ENCODE results near the gene FAAP24. TPM values are rescaled to one million over a fixed set of nuclear protein-coding genes. Genes with fewer than 3 reads are reported as not detected.
"Not testable (repeated sequence)": the region's sequence is repeated elsewhere in the genome, so short reads cannot be mapped to it uniquely, and the experiment has no call there.

FAAP24 gene
- polyA plus RNA-seq, 1 donor (not counting 4 experiments of a cell fraction or from before 2014, with no cell fraction given): 3.3 TPM

- Histone ChIP-seq H3K9me1 (ENCODE audit: control insufficient read depth, extremely low read depth, insufficient read depth, low read length) (no peaks in the 10 kb centered on the region), H3K27me3 (ENCODE audit: control insufficient read depth, extremely low read depth, insufficient read depth, low read length) (no peaks in the 10 kb centered on the region), H2AFZ (ENCODE audit: control insufficient read depth, low read length) (no peak overlapping the region), H3K9me3 (ENCODE audit: control insufficient read depth, low read depth, low read length) (no peaks in the 10 kb centered on the region), H3K4me1 (ENCODE audit: control insufficient read depth, extremely low read depth, insufficient read depth, low read length) (no peaks in the 10 kb centered on the region), H3K36me3 (ENCODE audit: control insufficient read depth in 2 of 2, extremely low read depth in 1 of 2, insufficient read depth in 2 of 2, low read length in 2 of 2) (peaks cover 3 to 14% of the 10 kb centered on the region in 2 experiments), H4K20me1 (ENCODE audit: control insufficient read depth, extremely low read depth, insufficient read depth, low read length) (no peaks in the 10 kb centered on the region), H3K79me2 (ENCODE audit: control insufficient read depth, insufficient read depth, low read length) (no peaks in the 10 kb centered on the region), H3K4me2 (ENCODE audit: control insufficient read depth, extremely low read depth, insufficient read depth, low read depth, low read length) (no peak overlapping the region), H3K9ac (ENCODE audit: control insufficient read depth, extremely low read depth, insufficient read depth, low read length) (no peak overlapping the region), H3K27ac (ENCODE audit: control insufficient read depth, insufficient read depth, low read length) (no peak overlapping the region), H3K4me3 (ENCODE audit: control insufficient read depth in 2 of 3, extremely low read depth in 1 of 3, insufficient read depth in 2 of 3, low read depth in 1 of 3, low read length in 3 of 3) (no peak overlapping the region)
- TF ChIP-seq CTCF (optimal IDR thresholded peaks at IDR 0.05 in 1 of 3, IDR thresholded peaks at IDR 0.05 in 1 of 3, conservative IDR thresholded peaks at IDR 0.05 in 1 of 3; ENCODE audit: extremely low read depth in 1 of 3, insufficient read depth in 2 of 3, low read length in 3 of 3): no peak
- TF ChIP-seq EZH2 (IDR thresholded peaks at IDR 0.05; ENCODE audit: low read length): no peak
- dilution Hi-C loops (cut with MboI; ENCODE audit: extremely low pct_ligation_motif_present, low sequenced_read_pairs): no loop called here
- FAIRE-seq (no peak), DNase-seq (ENCODE audit: low read depth, low spot score) (no peak)
These were observed 38.5 kb upstream of the FAAP24 start for GRCh38 chr19:32933571-32933970.

DNA sequence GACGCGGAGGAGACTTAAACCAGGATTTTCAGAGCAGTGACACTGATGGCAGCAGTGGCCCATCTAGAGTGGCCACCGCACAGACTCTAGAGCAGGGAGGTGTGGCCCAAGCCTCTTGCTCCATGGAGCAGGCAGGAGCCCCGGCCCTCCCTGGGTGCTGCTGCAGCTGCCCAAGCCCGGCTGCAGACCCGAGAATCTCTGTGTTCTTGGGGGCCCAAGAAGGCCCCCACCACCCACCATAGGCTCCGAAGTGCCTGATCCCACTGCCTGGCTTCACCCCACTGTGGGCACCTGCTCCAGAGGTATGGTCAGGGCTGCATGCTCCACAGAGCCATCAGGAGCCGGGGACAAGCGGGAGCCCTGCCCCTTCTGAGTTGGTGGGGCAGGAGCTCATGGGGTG is 36.4 kb upstream of the FAAP24 start:
- no peak for TF ChIP-seq EZH2 (IDR thresholded peaks at IDR 0.05; ENCODE audit: low read length)
- Histone ChIP-seq H3K27me3 (ENCODE audit: control insufficient read depth, extremely low read depth, insufficient read depth, low read length) (no peaks in the 10 kb centered on the region), H4K20me1 (ENCODE audit: control insufficient read depth, extremely low read depth, insufficient read depth, low read length) (no peaks in the 10 kb centered on the region), H3K9ac (ENCODE audit: control insufficient read depth, extremely low read depth, insufficient read depth, low read length) (no peak overlapping the region), H3K36me3 (ENCODE audit: control insufficient read depth in 2 of 2, extremely low read depth in 1 of 2, insufficient read depth in 2 of 2, low read length in 2 of 2) (peaks cover 3 to 10% of the 10 kb centered on the region in 2 experiments), H3K9me1 (ENCODE audit: control insufficient read depth, extremely low read depth, insufficient read depth, low read length) (no peaks in the 10 kb centered on the region), H3K9me3 (ENCODE audit: control insufficient read depth, low read depth, low read length) (no peaks in the 10 kb centered on the region), H3K4me2 (ENCODE audit: control insufficient read depth, extremely low read depth, insufficient read depth, low read depth, low read length) (no peak overlapping the region), H2AFZ (ENCODE audit: control insufficient read depth, low read length) (no peak overlapping the region), H3K4me1 (ENCODE audit: control insufficient read depth, extremely low read depth, insufficient read depth, low read length) (no peaks in the 10 kb centered on the region), H3K4me3 (ENCODE audit: control insufficient read depth in 2 of 3, extremely low read depth in 1 of 3, insufficient read depth in 2 of 3, low read depth in 1 of 3, low read length in 3 of 3) (no peak overlapping the region), H3K79me2 (ENCODE audit: control insufficient read depth, insufficient read depth, low read length) (no peaks in the 10 kb centered on the region), H3K27ac (ENCODE audit: control insufficient read depth, insufficient read depth, low read length) (no peak overlapping the region)
- DNase-seq (ENCODE audit: low read depth, low spot score) (no peak), FAIRE-seq (no peak)
- dilution Hi-C loops (cut with MboI; ENCODE audit: extremely low pct_ligation_motif_present, low sequenced_read_pairs): no loop called here

DNA sequence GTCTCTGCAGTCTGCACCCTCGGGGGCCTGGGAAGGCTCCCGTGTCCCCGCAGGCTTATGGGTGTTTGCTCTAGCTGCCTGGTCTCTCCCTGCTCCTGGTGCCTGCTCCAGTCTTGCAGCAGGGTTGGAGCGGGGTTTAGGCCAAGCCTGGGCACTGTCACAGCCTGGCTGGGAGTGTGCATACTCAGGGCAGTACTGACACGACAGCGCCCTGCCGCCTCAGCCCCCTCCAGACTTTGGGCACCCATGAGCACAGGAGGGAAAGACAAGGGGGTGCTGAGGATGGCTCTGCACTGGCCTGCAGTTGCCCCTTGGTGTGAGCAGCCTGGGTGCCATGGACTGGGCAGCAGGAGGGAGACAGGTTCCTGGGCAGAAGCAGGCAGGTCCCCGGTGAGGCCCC is 36.0 kb upstream of the FAAP24 start:
- H3K9ac ChIP-seq (ENCODE audit: control insufficient read depth, extremely low read depth, insufficient read depth, low read length): no peak overlapping the region
- no peak overlapping the region for H3K27ac ChIP-seq (ENCODE audit: control insufficient read depth, insufficient read depth, low read length)
- no peaks in the 10 kb centered on the region for H3K4me1 ChIP-seq (ENCODE audit: control insufficient read depth, extremely low read depth, insufficient read depth, low read length)
- H3K4me3 ChIP-seq (ENCODE audit: control insufficient read depth in 2 of 3, extremely low read depth in 1 of 3, insufficient read depth in 2 of 3, low read depth in 1 of 3, low read length in 3 of 3): no peak overlapping the region
- H3K9me1 ChIP-seq (ENCODE audit: control insufficient read depth, extremely low read depth, insufficient read depth, low read length): no peaks in the 10 kb centered on the region
- dilution Hi-C loops (cut with MboI; ENCODE audit: extremely low pct_ligation_motif_present, low sequenced_read_pairs): no loop called here
- no peak overlapping the region for H2AFZ ChIP-seq (ENCODE audit: control insufficient read depth, low read length)
- no peak for DNase-seq (ENCODE audit: low read depth, low spot score)
- no peaks in the 10 kb centered on the region for H3K79me2 ChIP-seq (ENCODE audit: control insufficient read depth, insufficient read depth, low read length)
- no peak for FAIRE-seq
- H3K9me3 ChIP-seq (ENCODE audit: control insufficient read depth, low read depth, low read length): no peaks in the 10 kb centered on the region
- no peaks in the 10 kb centered on the region for H3K27me3 ChIP-seq (ENCODE audit: control insufficient read depth, extremely low read depth, insufficient read depth, low read length)
- peaks cover 3 to 9% of the 10 kb centered on the region in 2 experiments for H3K36me3 ChIP-seq (ENCODE audit: control insufficient read depth in 2 of 2, extremely low read depth in 1 of 2, insufficient read depth in 2 of 2, low read length in 2 of 2)
- TF ChIP-seq CTCF (optimal IDR thresholded peaks at IDR 0.05 in 1 of 3, IDR thresholded peaks at IDR 0.05 in 1 of 3, conservative IDR thresholded peaks at IDR 0.05 in 1 of 3; ENCODE audit: extremely low read depth in 1 of 3, insufficient read depth in 2 of 3, low read length in 3 of 3) (no peak), EZH2 (IDR thresholded peaks at IDR 0.05; ENCODE audit: low read length) (no peak)
- H4K20me1 ChIP-seq (ENCODE audit: control insufficient read depth, extremely low read depth, insufficient read depth, low read length): no peaks in the 10 kb centered on the region
- H3K4me2 ChIP-seq (ENCODE audit: control insufficient read depth, extremely low read depth, insufficient read depth, low read depth, low read length): no peak overlapping the region

GRCh38 chr19:32941273-32941672 is 30.8 kb upstream of the FAAP24 start:
- H3K4me1 ChIP-seq (ENCODE audit: control insufficient read depth, extremely low read depth, insufficient read depth, low read length); H2AFZ ChIP-seq (ENCODE audit: control insufficient read depth, low read length); H3K9me3 ChIP-seq (ENCODE audit: control insufficient read depth, low read depth, low read length); H4K20me1 ChIP-seq (ENCODE audit: control insufficient read depth, extremely low read depth, insufficient read depth, low read length); H3K27me3 ChIP-seq (ENCODE audit: control insufficient read depth, extremely low read depth, insufficient read depth, low read length); H3K9me1 ChIP-seq (ENCODE audit: control insufficient read depth, extremely low read depth, insufficient read depth, low read length); H3K79me2 ChIP-seq (ENCODE audit: control insufficient read depth, insufficient read depth, low read length); H3K4me3 ChIP-seq (ENCODE audit: control insufficient read depth in 2 of 3, extremely low read depth in 1 of 3, insufficient read depth in 2 of 3, low read depth in 1 of 3, low read length in 3 of 3); H3K9ac ChIP-seq (ENCODE audit: control insufficient read depth, extremely low read depth, insufficient read depth, low read length); FAIRE-seq; H3K27ac ChIP-seq (ENCODE audit: control insufficient read depth, insufficient read depth, low read length); H3K4me2 ChIP-seq (ENCODE audit: control insufficient read depth, extremely low read depth, insufficient read depth, low read depth, low read length); dilution Hi-C loops (cut with MboI; ENCODE audit: extremely low pct_ligation_motif_present, low sequenced_read_pairs); DNase-seq (ENCODE audit: low read depth, low spot score): not testable (repeated sequence)
- peaks cover 3 to 12% of the 10 kb centered on the region in 2 experiments for H3K36me3 ChIP-seq (ENCODE audit: control insufficient read depth in 2 of 2, extremely low read depth in 1 of 2, insufficient read depth in 2 of 2, low read length in 2 of 2)
